ENCODE data around the gene PDX1.

The PDX1 gene

GRCh38 chr13:27922883-27923612, 3.2 kb downstream of the PDX1 start:
- DNase-seq, result no peak

GRCh38 chr13:27923794-27924528, 4.2 kb downstream of the PDX1 start:
- no peak for DNase-seq

- no peak for DNase-seq
These were observed 4.8 kb downstream of the PDX1 start for GRCh38 chr13:27924529-27925141.

GRCh38 chr13:27925220-27925991, 5.6 kb downstream of the PDX1 start:
- DNase-seq, result no peak

- no peak for DNase-seq
These were observed 7.0 kb downstream of the PDX1 start for GRCh38 chr13:27926644-27927434.

GRCh38 chr13:27927444-27928352, 7.9 kb downstream of the PDX1 start:
- no peak for DNase-seq

GRCh38 chr13:27928353-27928804, 8.6 kb downstream of the PDX1 start:
- no peak for DNase-seq

GRCh38 chr13:27928805-27929753, 9.3 kb downstream of the PDX1 start:
- DNase-seq, result no peak

GRCh38 chr13:27929868-27930267, 10.1 kb downstream of the PDX1 start:
- no peak for DNase-seq

GRCh38 chr13:27933118-27933517, 13.3 kb downstream of the PDX1 start:
- DNase-seq, result no peak

- DNase-seq, result no peak
These were observed 14.0 kb downstream of the PDX1 start for GRCh38 chr13:27933580-27934328.

- DNase-seq, result no peak
These were observed 23.2 kb downstream of the PDX1 start for GRCh38 chr13:27942972-27943371.

- DNase-seq, result no peak
These were observed 33.3 kb downstream of the PDX1 start for GRCh38 chr13:27952876-27953675.

GRCh38 chr13:27953676-27954405, 34.0 kb downstream of the PDX1 start:
- peak; percentile 53 for DNase-seq

- no peak for DNase-seq
These were observed 34.6 kb downstream of the PDX1 start for GRCh38 chr13:27954406-27954851.

- no peak for DNase-seq
These were observed 35.3 kb downstream of the PDX1 start for GRCh38 chr13:27955014-27955591.

Measured in CD4-positive, alpha-beta T cell treated with Interleukin-6 for 4 hours (primary cell).